Measurements from ENCODE around the gene ZNF804A. TPM values are rescaled to one million over a fixed set of nuclear protein-coding genes. Genes with fewer than 3 reads are reported as not detected.

ZNF804A gene
- polyA plus RNA-seq, 3 donors, result 0.83 to 3.7 (median 1.8) TPM

- Histone ChIP-seq H3K4me2 (replicated peaks; ENCODE audit: extremely low read depth, low read length, poor library complexity, severe bottlenecking) (peak overlapping the region; percentile 86), H3K4me3 (replicated peaks in 1 of 3; ENCODE audit: low read depth in 2 of 3, low read length in 3 of 3) (peak overlapping the region; percentile 66 to 98 (median 96)), H3K27me3 (ENCODE audit: control insufficient read depth in 2 of 2, insufficient read depth in 2 of 2, low read length in 2 of 2) (no peaks in the 10 kb centered on the region), H3K4me1 (ENCODE audit: control insufficient read depth in 1 of 2, insufficient read depth in 2 of 2, low read length in 2 of 2) (peaks cover 27 to 50% of the 10 kb centered on the region in 2 donors), H3K27ac (ENCODE audit: low read depth in 1 of 2, low read length in 2 of 2) (peak overlapping the region; percentile 97), H3K9me3 (replicated peaks in 1 of 2; ENCODE audit: control insufficient read depth in 1 of 2, insufficient read depth in 1 of 2, low read length in 2 of 2) (no peaks in the 10 kb centered on the region), H2AFZ (ENCODE audit: insufficient read depth, low read depth, low read length, poor library complexity, severe bottlenecking) (peak overlapping the region; percentile 60), H4K20me1 (ENCODE audit: insufficient read depth, low read length) (peaks cover 3% of the 10 kb centered on the region), H3K9ac (ENCODE audit: insufficient read depth, low read length, poor library complexity, severe bottlenecking) (peak overlapping the region; percentile 100), H3K36me3 (replicated peaks in 1 of 2; ENCODE audit: control insufficient read depth in 1 of 2, insufficient read depth in 2 of 2, low read length in 2 of 2) (peaks cover 11 to 22% of the 10 kb centered on the region in 2 donors), H3K79me2 (ENCODE audit: insufficient read depth, low read length) (peaks cover 71% of the 10 kb centered on the region)
- peaks cover 10 to 13% of the 10 kb centered on the region in 2 donors for H3K36me3 Mint-ChIP-seq
- H3K27ac Mint-ChIP-seq, result peak overlapping the region; percentile 97 to 99 (median 99)
- peaks cover 0 to 4% (median 0%) of the 10 kb centered on the region in 7 donors for H3K9me3 Mint-ChIP-seq
- H3K4me1 Mint-ChIP-seq, result peaks cover 40% of the 10 kb centered on the region
- 0% methylated on average over 15 of the region's 19 CpGs for WGBS (ENCODE audit: insufficient coverage)
- no peak for DNase-seq
- peak overlapping the region; percentile 87 to 92 for H3K4me3 Mint-ChIP-seq
- TF ChIP-seq CTCF (IDR thresholded peaks at IDR 0.05), result no peak
- intact Hi-C loops (cut with micrococcal nuclease), result loop anchor here (5.0 kb wide), 1 partner anchor 36 kb away; no protein-coding TSS in a partner anchor
- H3K27me3 Mint-ChIP-seq (ENCODE audit: low read depth in 3 of 3), result peaks cover 0 to 4% (median 0%) of the 10 kb centered on the region in 3 donors
Measured at GRCh38 chr2:184598002-184598315, 370 bp upstream of the ZNF804A start.

GRCh38 chr2:184599054-184599871 lies 934 bp downstream of the ZNF804A start:
- peak; percentile 65 to 80 (median 79) for DNase-seq
- TF ChIP-seq CTCF (IDR thresholded peaks at IDR 0.05), result no peak
- peaks cover 36% of the 10 kb centered on the region for H3K4me1 Mint-ChIP-seq
- peak overlapping the region; percentile 97 for H3K27ac ChIP-seq (ENCODE audit: low read depth in 1 of 2, low read length in 2 of 2)
- intact Hi-C loops (cut with micrococcal nuclease), result loop anchor here (5.0 kb wide), 1 partner anchor 37 kb away; no protein-coding TSS in a partner anchor
- peak overlapping the region; percentile 87 to 92 for H3K4me3 Mint-ChIP-seq
- H3K36me3 ChIP-seq (replicated peaks in 1 of 2; ENCODE audit: control insufficient read depth in 1 of 2, insufficient read depth in 2 of 2, low read length in 2 of 2), result peaks cover 11 to 14% of the 10 kb centered on the region in 2 donors
- peaks cover 75% of the 10 kb centered on the region for H3K79me2 ChIP-seq (ENCODE audit: insufficient read depth, low read length)
- H3K4me3 ChIP-seq (replicated peaks in 1 of 3; ENCODE audit: low read depth in 2 of 3, low read length in 3 of 3), result peak overlapping the region; percentile 66 to 98 (median 96)
- H3K27me3 ChIP-seq (ENCODE audit: control insufficient read depth in 2 of 2, insufficient read depth in 2 of 2, low read length in 2 of 2), result no peaks in the 10 kb centered on the region
- peaks cover 3% of the 10 kb centered on the region for H4K20me1 ChIP-seq (ENCODE audit: insufficient read depth, low read length)
- no peak overlapping the region for H2AFZ ChIP-seq (ENCODE audit: insufficient read depth, low read depth, low read length, poor library complexity, severe bottlenecking)
- H3K4me2 ChIP-seq (replicated peaks; ENCODE audit: extremely low read depth, low read length, poor library complexity, severe bottlenecking), result peak overlapping the region; percentile 86
- peaks cover 27 to 50% of the 10 kb centered on the region in 2 donors for H3K4me1 ChIP-seq (ENCODE audit: control insufficient read depth in 1 of 2, insufficient read depth in 2 of 2, low read length in 2 of 2)
- H3K27me3 Mint-ChIP-seq (ENCODE audit: low read depth in 3 of 3), result peaks cover 0 to 4% (median 0%) of the 10 kb centered on the region in 3 donors
- peak overlapping the region; percentile 97 to 100 (median 99) for H3K27ac Mint-ChIP-seq
- peaks cover 0 to 4% (median 2%) of the 10 kb centered on the region in 7 donors for H3K9me3 Mint-ChIP-seq
- peaks cover 10 to 12% of the 10 kb centered on the region in 2 donors for H3K36me3 Mint-ChIP-seq
- H3K9ac ChIP-seq (ENCODE audit: insufficient read depth, low read length, poor library complexity, severe bottlenecking), result peak overlapping the region; percentile 100
- WGBS (ENCODE audit: insufficient coverage), result no CpG with 5 or more reads among the region's 7 CpGs
- peaks cover 0 to 4% of the 10 kb centered on the region in 2 donors for H3K9me3 ChIP-seq (replicated peaks in 1 of 2; ENCODE audit: control insufficient read depth in 1 of 2, insufficient read depth in 1 of 2, low read length in 2 of 2)

Data from CD14-positive monocyte (primary cell).